CD8-positive, alpha-beta memory T cell (primary cell): Measurements from ENCODE around the gene TMEM109. TPM values are rescaled to one million over a fixed set of nuclear protein-coding genes. Genes with fewer than 3 reads are reported as not detected.
A peak's percentile ranks its signal among the peaks of the same experiment; 100 is the strongest.

ENCODE experiments used
- CTCF ChIA-PET: fragments of 350-600 bp; sonication (Branson Sonifier 250); formaldehyde crosslinking; loops from one replicate; lab custom pipeline; 2021; ENCODE audit warnings: antibody characterized with exemption; lab: Charles Lee
- POLR2A ChIA-PET: fragments of 350-600 bp; sonication (Branson Sonifier 250); formaldehyde crosslinking; loops from one replicate; lab custom pipeline; 2021; ENCODE audit warnings: antibody characterized with exemption; lab: Charles Lee
- DNase-seq, 5 donors: peaks; one replicate each; pipeline versions ENCODE4 v3.0.0 to v3.0.0-alpha.2; 2020 to 2022; ENCODE audit warnings: mixed read lengths in 1 of 5
- H3K27ac ChIP-seq: one replicate; pipeline ENCODE4 v1.7.0; 2013; ENCODE audit warnings: low read depth, mild to moderate bottlenecking, low read length, moderate library complexity
- H3K27me3 ChIP-seq: 2 replicates; pipeline ENCODE4 v1.7.0; 2013; ENCODE audit warnings: low read length, mild to moderate bottlenecking; ENCODE audit not compliant: insufficient read depth, poor library complexity, severe bottlenecking
- H3K36me3 ChIP-seq: 2 replicates; pipeline ENCODE4 v1.7.0; 2013; ENCODE audit warnings: mild to moderate bottlenecking, low read length, moderate library complexity; ENCODE audit not compliant: insufficient read depth
- H3K4me1 ChIP-seq: 2 replicates; pipeline ENCODE4 v1.7.0; 2013; ENCODE audit warnings: mild to moderate bottlenecking, low read length, moderate library complexity; ENCODE audit not compliant: insufficient read depth
- H3K4me3 ChIP-seq: 2 replicates; pipeline ENCODE4 v1.7.0; 2013; ENCODE audit warnings: mild to moderate bottlenecking, low read length
- H3K9me3 ChIP-seq: 2 replicates; pipeline ENCODE4 v1.7.0; 2013; ENCODE audit warnings: mild to moderate bottlenecking, low read length
- H3K27ac Mint-ChIP-seq, 8 donors: one replicate each; pipeline ENCODE4 v1.8.0; 2020 to 2021; ENCODE audit warnings: mixed read lengths in 8 of 8, mild to moderate bottlenecking in 6 of 8, inconsistent platforms in 3 of 8, moderate library complexity in 3 of 8
- H3K27me3 Mint-ChIP-seq, 2 donors: one replicate each; pipeline ENCODE4 v1.8.0; 2020 to 2021; ENCODE audit warnings: mixed read lengths in 2 of 2, mild to moderate bottlenecking in 1 of 2, moderate library complexity in 1 of 2
- H3K36me3 Mint-ChIP-seq, 3 donors: one replicate each; pipeline ENCODE4 v1.8.0; 2020 to 2021; ENCODE audit warnings: mixed read lengths in 3 of 3, inconsistent platforms in 1 of 3, mild to moderate bottlenecking in 1 of 3
- H3K4me1 Mint-ChIP-seq, 3 donors: one replicate each; pipeline ENCODE4 v1.8.0; 2020 to 2021; ENCODE audit warnings: mixed read lengths in 3 of 3, inconsistent platforms in 1 of 3, mild to moderate bottlenecking in 1 of 3
- H3K4me3 Mint-ChIP-seq, 7 donors: one replicate each; pipeline ENCODE4 v1.8.0; 2020 to 2021; ENCODE audit warnings: mixed read lengths in 7 of 7, mild to moderate bottlenecking in 6 of 7, moderate library complexity in 4 of 7, inconsistent platforms in 2 of 7
- H3K9me3 Mint-ChIP-seq, 5 donors: one replicate each; pipeline ENCODE4 v1.8.0; 2020 to 2022; ENCODE audit warnings: mixed read lengths in 5 of 5, mild to moderate bottlenecking in 3 of 5, moderate library complexity in 2 of 5, inconsistent platforms in 1 of 5
- polyA plus RNA-seq: library from polyadenylated mRNA; unstranded; fragments of 300-500 nt; fragmentation: Illumina TruSeq; gene quantifications from one replicate; pipeline ENCODE4 v1.2.3, GENCODE V29; 2021
- total RNA-seq, 2 experiments: library from RNA; stranded (reverse); gene quantifications; one replicate each; pipeline ENCODE4 v1.2.3, GENCODE V29; 2021

TMEM109 gene
- total and polyA plus RNA-seq, 3 experiments from 2014 or later = 144 to 396 (median 147) TPM

DNA sequence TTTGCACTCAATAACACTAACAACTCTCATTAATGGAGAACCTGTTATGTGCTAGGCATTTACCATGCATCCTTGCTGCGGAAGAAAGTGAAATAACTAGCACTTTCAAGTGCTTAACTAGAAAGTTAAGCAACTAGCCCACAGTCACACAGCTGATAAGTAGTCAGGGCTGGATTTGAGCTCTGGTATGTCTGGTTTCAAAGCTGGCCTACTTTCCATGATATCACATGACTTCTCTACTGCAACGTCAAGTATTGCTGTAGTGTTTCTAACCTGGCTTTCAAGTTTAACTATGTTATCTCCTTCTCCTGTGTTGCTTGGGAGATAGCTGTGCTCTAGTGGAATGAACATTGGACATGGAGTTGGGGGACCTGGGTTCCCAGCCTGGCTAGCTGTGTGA, 25.9 kb downstream of the TMEM109 start:
- no peak overlapping the region for H3K27ac ChIP-seq
- H3K36me3 ChIP-seq = no peaks in the 10 kb centered on the region
- H3K9me3 ChIP-seq = no peaks in the 10 kb centered on the region
- Mint-ChIP-seq H3K9me3 (no peaks in the 10 kb centered on the region), H3K36me3 (no peaks in the 10 kb centered on the region), H3K27ac (peak overlapping the region in 4 of 8 donors; percentile 19 to 61 (median 53)), H3K4me1 (no peaks in the 10 kb centered on the region), H3K27me3 (peaks cover 3 to 9% of the 10 kb centered on the region in 2 donors), H3K4me3 (no peak overlapping the region)
- DNase-seq = no peak
- no peaks in the 10 kb centered on the region for H3K4me1 ChIP-seq
- H3K4me3 ChIP-seq = no peak overlapping the region
- CTCF ChIA-PET = interaction anchor here (0.8 to 1.1 kb wide), 2 partner anchors 40 to 138 kb away, joined by 3 read pairs; no protein-coding TSS in a partner anchor
- POLR2A ChIA-PET = no interaction called here
- no peaks in the 10 kb centered on the region for H3K27me3 ChIP-seq

DNA sequence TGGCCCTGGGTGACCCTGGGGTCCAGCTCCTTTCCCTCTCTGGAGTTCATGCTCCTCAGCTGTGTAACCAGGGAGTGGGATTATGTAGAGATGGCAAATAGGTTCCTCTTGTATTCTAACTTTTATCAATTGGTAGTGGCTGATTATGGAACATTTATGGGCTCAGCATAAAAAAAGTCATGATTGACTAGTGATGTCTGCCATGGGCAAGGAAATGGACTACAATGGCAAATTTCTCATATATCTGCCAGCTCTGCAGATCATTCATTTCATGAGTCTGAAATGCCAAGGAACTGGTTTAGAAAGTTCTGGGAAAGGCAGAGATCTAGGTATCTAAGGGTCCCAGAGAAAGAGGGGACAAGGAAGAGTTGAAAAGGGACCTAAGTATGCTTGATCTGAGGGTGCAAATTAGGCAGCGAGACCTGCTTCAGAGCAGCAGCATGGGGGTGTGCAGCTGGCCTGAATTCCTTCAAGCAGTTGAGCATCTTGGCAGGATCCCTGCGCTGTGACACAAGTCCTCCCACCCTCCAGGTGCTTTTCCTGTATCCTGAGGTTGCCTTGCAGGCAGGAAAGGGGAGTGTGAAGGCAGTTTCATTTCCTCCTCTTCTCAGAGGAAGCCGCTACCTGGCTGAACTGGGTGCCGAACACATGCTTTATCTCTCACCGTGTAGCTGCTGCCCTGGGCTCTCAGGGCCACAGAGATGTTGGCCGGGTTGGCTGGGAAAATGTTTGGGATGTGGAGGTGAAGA, 27.6 kb downstream of the TMEM109 start:
- peaks cover 3 to 6% of the 10 kb centered on the region in 2 donors for H3K27me3 Mint-ChIP-seq
- Histone ChIP-seq H3K27ac (no peak overlapping the region), H3K4me1 (no peaks in the 10 kb centered on the region), H3K9me3 (no peaks in the 10 kb centered on the region), H3K27me3 (no peaks in the 10 kb centered on the region), H3K4me3 (no peak overlapping the region), H3K36me3 (no peaks in the 10 kb centered on the region)
- H3K36me3 Mint-ChIP-seq = no peaks in the 10 kb centered on the region
- ChIA-PET POLR2A (no interaction called here), CTCF (interaction anchor here (1.3 kb wide), 1 partner anchor 110 kb away, joined by 3 read pairs; no protein-coding TSS in a partner anchor)
- no peaks in the 10 kb centered on the region for H3K9me3 Mint-ChIP-seq
- no peaks in the 10 kb centered on the region for H3K4me1 Mint-ChIP-seq
- no peak overlapping the region for H3K27ac Mint-ChIP-seq
- DNase-seq = no peak
- no peak overlapping the region for H3K4me3 Mint-ChIP-seq

DNA sequence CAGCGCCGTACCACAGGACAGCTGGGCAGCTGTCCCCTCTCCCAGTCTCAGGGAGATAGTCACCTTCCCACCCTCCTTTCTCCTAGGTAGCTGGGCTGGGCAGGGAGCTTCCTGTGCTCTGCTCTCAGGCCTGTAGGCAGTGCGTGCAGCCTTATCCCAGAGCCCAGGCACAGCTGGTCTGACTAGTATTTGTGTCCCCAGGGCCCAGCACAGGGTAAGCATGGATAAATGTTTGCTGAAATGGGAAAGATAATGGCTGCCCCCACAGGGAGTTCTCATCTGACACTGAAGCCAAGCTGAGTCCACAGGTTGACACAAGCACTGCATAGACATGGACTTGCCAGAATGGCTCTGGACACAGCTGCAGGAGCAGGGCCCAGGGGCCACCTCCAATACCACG, 28.3 kb downstream of the TMEM109 start:
- H3K27ac Mint-ChIP-seq = no peak overlapping the region

DNA sequence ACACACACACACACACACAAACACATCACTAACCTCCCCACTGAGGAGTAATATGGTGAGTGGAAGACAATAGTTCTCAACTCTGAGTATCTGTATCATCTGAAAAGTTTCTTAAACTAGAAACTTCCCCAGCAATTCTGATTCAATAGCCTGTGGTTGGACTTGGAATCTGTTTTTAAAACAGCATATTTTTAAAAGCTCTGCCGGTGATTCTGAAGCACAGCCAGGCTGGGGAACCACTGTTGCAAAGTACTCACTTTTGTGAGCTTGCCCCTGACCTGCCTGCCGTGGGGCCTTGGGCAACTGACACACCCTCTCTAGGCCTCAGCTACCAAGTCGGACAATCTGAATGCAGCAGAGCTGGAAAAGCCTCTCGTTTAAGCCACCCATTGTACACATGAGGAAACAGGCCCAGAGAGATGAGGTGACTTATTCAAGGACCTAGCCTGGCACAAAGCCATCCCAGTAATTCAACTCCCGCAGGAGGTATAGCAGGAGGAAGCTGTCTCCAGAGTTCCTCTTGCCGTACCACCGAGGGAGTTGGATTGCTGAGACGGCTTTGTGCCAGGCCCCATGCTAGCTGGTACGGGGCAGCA, 29.1 kb downstream of the TMEM109 start:
- no peak for DNase-seq
- Histone ChIP-seq H3K4me3 (no peak overlapping the region), H3K9me3 (no peaks in the 10 kb centered on the region), H3K36me3 (no peaks in the 10 kb centered on the region), H3K27ac (no peak overlapping the region), H3K4me1 (no peaks in the 10 kb centered on the region), H3K27me3 (no peaks in the 10 kb centered on the region)
- ChIA-PET CTCF (interaction anchor here (0.8 to 1.3 kb wide), 2 partner anchors 11 to 112 kb away, joined by 3 to 4 read pairs; no protein-coding TSS in a partner anchor), POLR2A (no interaction called here)
- Mint-ChIP-seq H3K4me1 (no peaks in the 10 kb centered on the region), H3K27me3 (peaks cover 5% of the 10 kb centered on the region in 2 donors), H3K36me3 (no peaks in the 10 kb centered on the region), H3K4me3 (no peak overlapping the region), H3K27ac (no peak overlapping the region), H3K9me3 (no peaks in the 10 kb centered on the region)

More for the DNA sequence above, 28.3 kb downstream of the TMEM109 start:
- Histone ChIP-seq H3K4me1 (no peaks in the 10 kb centered on the region), H3K36me3 (no peaks in the 10 kb centered on the region), H3K4me3 (no peak overlapping the region), H3K27me3 (no peaks in the 10 kb centered on the region), H3K9me3 (no peaks in the 10 kb centered on the region), H3K27ac (no peak overlapping the region)
- DNase-seq = no peak
- H3K36me3 Mint-ChIP-seq = no peaks in the 10 kb centered on the region
- peaks cover 4 to 6% of the 10 kb centered on the region in 2 donors for H3K27me3 Mint-ChIP-seq
- H3K4me3 Mint-ChIP-seq = no peak overlapping the region
- ChIA-PET POLR2A (no interaction called here), CTCF (interaction anchor here (1.3 kb wide), 1 partner anchor 111 kb away, joined by 3 read pairs; no protein-coding TSS in a partner anchor)
- no peaks in the 10 kb centered on the region for H3K9me3 Mint-ChIP-seq
- H3K4me1 Mint-ChIP-seq = no peaks in the 10 kb centered on the region

DNA sequence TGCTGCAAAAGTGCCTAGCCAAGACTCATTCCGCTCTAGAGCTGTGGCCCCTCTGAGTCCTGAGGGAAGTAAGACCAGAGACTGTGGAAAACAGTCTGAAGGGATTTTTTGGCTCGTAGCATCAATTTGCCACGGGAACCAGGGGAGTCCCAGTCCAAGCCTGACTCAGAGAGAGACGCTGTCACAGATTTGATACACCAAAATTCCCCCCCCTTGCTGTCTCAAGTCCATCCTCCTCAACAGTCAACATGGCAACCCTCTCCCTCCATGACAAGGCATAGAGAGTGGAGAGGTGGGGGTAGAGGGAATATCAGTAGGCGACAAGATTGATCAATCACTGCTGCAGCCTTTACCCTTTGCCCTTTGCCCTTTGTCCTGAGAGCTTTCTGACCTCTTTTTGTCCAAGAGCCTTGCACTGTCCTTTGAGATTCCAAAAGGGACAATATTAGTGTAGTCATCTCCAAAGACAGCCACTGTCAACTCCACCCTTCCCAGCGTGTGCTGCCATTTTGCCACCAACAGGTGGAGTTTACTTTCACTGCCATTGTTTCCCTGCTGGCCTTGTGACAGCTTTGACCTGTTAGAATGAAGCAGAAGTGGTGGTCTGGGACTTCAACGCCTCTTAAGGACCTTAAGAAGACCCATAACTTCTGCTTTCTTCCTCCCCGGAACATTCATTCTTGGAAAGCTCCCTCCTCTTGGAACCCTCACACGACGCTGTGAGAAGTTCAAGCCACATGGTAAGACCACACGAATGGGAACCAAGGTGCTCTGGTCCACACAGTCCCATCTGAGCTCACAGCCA, 30.7 kb downstream of the TMEM109 start:
- Mint-ChIP-seq H3K4me1 (no peaks in the 10 kb centered on the region), H3K27me3 (peaks cover 7 to 14% of the 10 kb centered on the region in 2 donors), H3K9me3 (no peaks in the 10 kb centered on the region), H3K36me3 (no peaks in the 10 kb centered on the region), H3K27ac (no peak overlapping the region), H3K4me3 (no peak overlapping the region)
- DNase-seq = no peak
- CTCF ChIA-PET = interaction anchor here (0.8 to 1.7 kb wide), 3 partner anchors 16 to 184 kb away, joined by 3 read pairs; no protein-coding TSS in a partner anchor
- POLR2A ChIA-PET = no interaction called here
- no peaks in the 10 kb centered on the region for H3K27me3 ChIP-seq
- H3K4me3 ChIP-seq = no peak overlapping the region
- H3K9me3 ChIP-seq = no peaks in the 10 kb centered on the region
- no peak overlapping the region for H3K27ac ChIP-seq
- peaks cover under 1% of the 10 kb centered on the region for H3K4me1 ChIP-seq
- no peaks in the 10 kb centered on the region for H3K36me3 ChIP-seq

DNA sequence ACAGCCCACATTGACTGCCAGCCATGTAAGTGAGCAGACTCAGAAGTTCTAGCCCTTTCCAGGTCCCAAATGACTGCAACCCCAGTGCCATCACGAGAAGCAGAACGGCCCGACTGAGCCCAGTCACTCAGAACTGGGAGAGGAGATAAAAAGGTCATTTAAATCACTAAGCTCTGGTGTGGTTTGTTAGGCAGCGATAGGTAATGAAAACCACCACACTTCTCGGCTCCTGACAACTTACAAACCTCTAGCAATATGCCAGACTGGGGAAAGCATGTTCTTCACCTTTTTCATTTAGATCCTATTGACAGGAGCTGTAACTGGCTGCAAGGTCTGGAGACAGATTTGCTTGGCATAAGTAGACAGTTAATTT, 31.3 kb downstream of the TMEM109 start:
- POLR2A ChIA-PET = no interaction called here

DNA sequence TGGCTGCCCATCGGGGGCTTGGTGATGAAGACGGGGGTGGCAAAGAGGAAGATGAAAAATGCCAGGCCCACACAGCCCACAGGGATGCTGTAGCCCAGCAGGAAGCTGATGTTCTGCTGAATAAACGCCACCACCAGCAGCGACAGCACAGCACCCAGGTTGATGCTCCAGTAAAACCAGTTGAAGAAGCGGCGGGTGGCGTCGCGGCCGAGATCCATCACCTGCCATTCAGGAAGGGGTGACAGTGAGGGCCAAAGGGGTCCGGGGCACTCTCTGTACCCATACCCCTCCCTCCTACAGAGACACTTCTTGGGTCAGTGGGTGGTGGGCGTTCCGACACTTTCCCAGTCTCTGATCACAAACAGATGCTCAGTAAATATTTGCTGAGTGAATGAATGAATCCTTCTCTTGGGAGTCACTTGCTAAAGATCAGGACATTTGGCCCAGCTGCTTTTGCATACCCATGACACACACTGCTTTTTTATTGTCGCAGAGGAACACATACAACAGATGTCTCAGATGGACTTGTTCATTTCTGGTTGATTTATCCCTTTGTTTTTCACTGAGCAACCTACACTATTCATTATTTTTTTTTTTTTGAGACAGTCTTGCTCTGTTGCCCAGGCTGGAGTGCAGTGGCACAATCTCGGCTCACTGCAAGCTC, 32.8 kb downstream of the TMEM109 start:
- no peak overlapping the region for H3K4me3 Mint-ChIP-seq
- H3K27me3 ChIP-seq = no peaks in the 10 kb centered on the region
- no peak for DNase-seq
- no peaks in the 10 kb centered on the region for H3K36me3 Mint-ChIP-seq
- no peaks in the 10 kb centered on the region for H3K36me3 ChIP-seq
- H3K4me1 ChIP-seq = peaks cover 7% of the 10 kb centered on the region
- no peak overlapping the region for H3K4me3 ChIP-seq
- no peaks in the 10 kb centered on the region for H3K9me3 ChIP-seq
- CTCF ChIA-PET = interaction anchor here (1.2 to 1.7 kb wide), 2 partner anchors 18 to 116 kb away, joined by 3 read pairs; no protein-coding TSS in a partner anchor
- peaks cover 0 to 8% (median 0%) of the 10 kb centered on the region in 3 donors for H3K4me1 Mint-ChIP-seq
- H3K9me3 Mint-ChIP-seq = no peaks in the 10 kb centered on the region
- H3K27ac ChIP-seq = no peak overlapping the region
- POLR2A ChIA-PET = no interaction called here
- peaks cover 14 to 20% of the 10 kb centered on the region in 2 donors for H3K27me3 Mint-ChIP-seq
- H3K27ac Mint-ChIP-seq = no peak overlapping the region

More for the DNA sequence above, 31.3 kb downstream of the TMEM109 start:
- Mint-ChIP-seq H3K4me3 (no peak overlapping the region), H3K4me1 (peaks cover 0 to 4% (median 0%) of the 10 kb centered on the region in 3 donors), H3K27me3 (peaks cover 13 to 19% of the 10 kb centered on the region in 2 donors), H3K27ac (no peak overlapping the region), H3K36me3 (no peaks in the 10 kb centered on the region), H3K9me3 (no peaks in the 10 kb centered on the region)
- no peak for DNase-seq
- H3K4me1 ChIP-seq = peaks cover 6% of the 10 kb centered on the region
- H3K4me3 ChIP-seq = no peak overlapping the region
- H3K27me3 ChIP-seq = no peaks in the 10 kb centered on the region
- CTCF ChIA-PET = interaction anchor here (0.8 to 1.7 kb wide), 4 partner anchors 17 to 184 kb away, joined by 3 read pairs; no protein-coding TSS in a partner anchor
- no peaks in the 10 kb centered on the region for H3K9me3 ChIP-seq
- H3K36me3 ChIP-seq = no peaks in the 10 kb centered on the region
- H3K27ac ChIP-seq = no peak overlapping the region
